Measurements from ENCODE around the gene AHNAK. TPM values are rescaled to one million over a fixed set of nuclear protein-coding genes. Genes with fewer than 3 reads are reported as not detected.

The AHNAK gene
- total RNA-seq, 1 donor from 2014 or later = 136 TPM

GRCh38 chr11:62446091-62446490 lies 100.5 kb downstream of the AHNAK start:
- TF ChIP-seq CTCF (IDR thresholded peaks at IDR 0.05; ENCODE audit: unreplicated experiment) = no peak
- no peak overlapping the region for H3K27ac Mint-ChIP-seq (ENCODE audit: unreplicated experiment)

GRCh38 chr11:62445314-62445740 lies 101.3 kb downstream of the AHNAK start:
- DNase-seq (ENCODE audit: low spot score) = no peak
- H3K9me3 Mint-ChIP-seq (ENCODE audit: unreplicated experiment) = peaks cover 5% of the 10 kb centered on the region
- no peak overlapping the region for H3K27ac Mint-ChIP-seq (ENCODE audit: unreplicated experiment)
- H3K4me3 Mint-ChIP-seq (ENCODE audit: unreplicated experiment) = no peak overlapping the region
- peaks cover 13% of the 10 kb centered on the region for H3K4me1 Mint-ChIP-seq (ENCODE audit: unreplicated experiment)
- H3K27me3 Mint-ChIP-seq (ENCODE audit: unreplicated experiment) = peaks cover 16% of the 10 kb centered on the region
- H3K36me3 Mint-ChIP-seq (ENCODE audit: low read depth, unreplicated experiment) = no peaks in the 10 kb centered on the region
- no peak for TF ChIP-seq CTCF (IDR thresholded peaks at IDR 0.05; ENCODE audit: unreplicated experiment)

More at GRCh38 chr11:62446091-62446490, 100.5 kb downstream of the AHNAK start:
- H3K9me3 Mint-ChIP-seq (ENCODE audit: unreplicated experiment) = peaks cover 5% of the 10 kb centered on the region
- DNase-seq (ENCODE audit: low spot score) = no peak
- peaks cover 16% of the 10 kb centered on the region for H3K27me3 Mint-ChIP-seq (ENCODE audit: unreplicated experiment)
- no peaks in the 10 kb centered on the region for H3K36me3 Mint-ChIP-seq (ENCODE audit: low read depth, unreplicated experiment)
- no peak overlapping the region for H3K4me3 Mint-ChIP-seq (ENCODE audit: unreplicated experiment)
- peaks cover 9% of the 10 kb centered on the region for H3K4me1 Mint-ChIP-seq (ENCODE audit: unreplicated experiment)

DNA sequence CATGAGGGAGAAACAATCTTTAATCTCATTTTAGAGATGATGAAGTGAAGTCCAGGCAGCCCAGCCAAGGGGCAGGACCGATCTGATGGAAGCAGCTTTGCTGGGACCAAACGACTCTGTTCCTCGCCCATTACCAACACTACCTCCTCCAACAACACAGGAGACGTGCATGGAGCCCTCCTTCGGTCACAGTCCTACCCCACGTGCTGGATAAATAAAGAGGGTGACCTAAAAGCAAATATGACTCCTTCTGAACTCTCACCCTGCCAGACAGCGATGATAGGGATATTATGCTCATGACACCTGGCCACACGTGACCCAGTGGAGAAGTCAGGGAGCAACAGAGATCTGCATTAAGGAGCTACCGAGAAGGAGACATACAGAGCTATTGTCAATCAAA lies 101.8 kb downstream of the AHNAK start:
- TF ChIP-seq CTCF (IDR thresholded peaks at IDR 0.05; ENCODE audit: unreplicated experiment) = no peak
- H3K27ac Mint-ChIP-seq (ENCODE audit: unreplicated experiment) = no peak overlapping the region
- H3K4me3 Mint-ChIP-seq (ENCODE audit: unreplicated experiment) = no peak overlapping the region
- no peak for DNase-seq (ENCODE audit: low spot score)
- peaks cover 16% of the 10 kb centered on the region for H3K27me3 Mint-ChIP-seq (ENCODE audit: unreplicated experiment)
- H3K9me3 Mint-ChIP-seq (ENCODE audit: unreplicated experiment) = peaks cover 5% of the 10 kb centered on the region
- no peaks in the 10 kb centered on the region for H3K36me3 Mint-ChIP-seq (ENCODE audit: low read depth, unreplicated experiment)
- H3K4me1 Mint-ChIP-seq (ENCODE audit: unreplicated experiment) = peaks cover 17% of the 10 kb centered on the region

- H3K4me1 Mint-ChIP-seq (ENCODE audit: unreplicated experiment) = peaks cover 19% of the 10 kb centered on the region
- H3K9me3 Mint-ChIP-seq (ENCODE audit: unreplicated experiment) = peaks cover 5% of the 10 kb centered on the region
- H3K27me3 Mint-ChIP-seq (ENCODE audit: unreplicated experiment) = peaks cover 16% of the 10 kb centered on the region
- no peak overlapping the region for H3K27ac Mint-ChIP-seq (ENCODE audit: unreplicated experiment)
- no peaks in the 10 kb centered on the region for H3K36me3 Mint-ChIP-seq (ENCODE audit: low read depth, unreplicated experiment)
- TF ChIP-seq CTCF (IDR thresholded peaks at IDR 0.05; ENCODE audit: unreplicated experiment) = no peak
- no peak for DNase-seq (ENCODE audit: low spot score)
- no peak overlapping the region for H3K4me3 Mint-ChIP-seq (ENCODE audit: unreplicated experiment)
These were observed 102.3 kb downstream of the AHNAK start for GRCh38 chr11:62444236-62444833.

DNA sequence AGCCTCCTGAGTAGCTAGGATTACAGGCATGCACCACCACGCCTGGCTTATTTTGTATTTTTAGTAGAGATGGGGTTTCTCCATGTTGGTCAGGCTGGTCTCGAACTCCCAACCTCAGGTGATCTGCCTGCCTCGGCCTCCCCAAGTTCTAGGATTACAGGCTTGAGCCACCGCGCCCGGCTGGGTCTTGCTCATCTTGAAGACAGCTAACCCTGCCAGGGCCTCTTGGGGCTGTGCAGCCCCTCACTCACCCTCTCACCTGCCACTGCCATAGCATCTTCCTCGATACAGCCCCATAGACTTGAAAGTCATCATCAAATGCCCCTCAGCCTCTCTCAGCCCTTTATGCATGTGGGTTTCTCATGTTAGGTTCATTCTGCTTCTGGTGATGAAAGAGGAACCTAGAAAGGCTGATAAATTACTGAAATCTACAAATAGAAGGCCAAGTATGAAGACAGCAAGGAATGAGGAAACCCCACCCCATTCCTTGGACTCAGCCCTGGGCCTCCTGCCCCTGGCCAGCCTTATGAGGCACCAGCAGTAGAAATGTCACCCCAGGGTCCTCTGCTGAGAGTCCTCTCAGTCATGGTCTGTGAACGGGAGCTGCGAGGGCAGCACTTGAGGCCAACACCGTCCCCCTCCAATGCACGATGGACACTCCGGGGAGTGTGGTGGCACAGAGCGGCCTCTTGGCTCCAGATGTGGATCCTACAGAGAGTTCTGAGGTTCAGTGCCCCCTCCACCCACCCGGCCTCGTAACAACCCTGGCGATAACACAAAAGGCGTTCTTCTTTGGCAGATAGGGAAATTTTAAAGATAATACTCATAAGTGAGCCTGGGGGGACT lies 103.0 kb downstream of the AHNAK start:
- H3K4me1 Mint-ChIP-seq (ENCODE audit: unreplicated experiment) = peaks cover 19% of the 10 kb centered on the region
- peaks cover 5% of the 10 kb centered on the region for H3K9me3 Mint-ChIP-seq (ENCODE audit: unreplicated experiment)
- no peaks in the 10 kb centered on the region for H3K36me3 Mint-ChIP-seq (ENCODE audit: low read depth, unreplicated experiment)
- no peak for TF ChIP-seq CTCF (IDR thresholded peaks at IDR 0.05; ENCODE audit: unreplicated experiment)
- DNase-seq (ENCODE audit: low spot score) = no peak
- H3K27me3 Mint-ChIP-seq (ENCODE audit: unreplicated experiment) = peaks cover 16% of the 10 kb centered on the region
- no peak overlapping the region for H3K4me3 Mint-ChIP-seq (ENCODE audit: unreplicated experiment)
- H3K27ac Mint-ChIP-seq (ENCODE audit: unreplicated experiment) = no peak overlapping the region
